Activated T-cell treated with anti-CD3 and anti-CD28 coated beads, Interleukin-2, amount 50 U/mL, for 72 hours (primary cell): ENCODE results near the gene RIPK4. TPM values are rescaled to one million over a fixed set of nuclear protein-coding genes. Genes with fewer than 3 reads are reported as not detected.

ENCODE experiments used
- ATAC-seq, 2 donors: fragments of 150-1000 bp; cut with Tn5 transposase; replicated peaks in 1 of 2; 2 replicates each; pipeline ENCODE4 v1.10.0; 2021; ENCODE audit warnings: moderate library complexity in 2 of 2, mild to moderate bottlenecking in 1 of 2
- DNase-seq, 2 donors: peaks; one replicate each; pipeline ENCODE4 v3.0.0; 2021 to 2022; ENCODE audit warnings: mixed read lengths in 1 of 2
- H3K27ac Mint-ChIP-seq: one replicate; pipeline ENCODE4 v1.8.0; 2022; ENCODE audit warnings: mild to moderate bottlenecking, moderate library complexity, mixed read lengths
- H3K27me3 Mint-ChIP-seq: one replicate; pipeline ENCODE4 v1.8.0; 2022; ENCODE audit warnings: low read depth, mixed read lengths
- H3K36me3 Mint-ChIP-seq, 2 donors: one replicate each; pipeline ENCODE4 v1.8.0; 2022; ENCODE audit warnings: mixed read lengths in 2 of 2, mild to moderate bottlenecking in 1 of 2; ENCODE audit not compliant: insufficient read depth in 2 of 2
- H3K4me1 Mint-ChIP-seq: one replicate; pipeline ENCODE4 v1.8.0; 2022; ENCODE audit warnings: low read depth, mixed read lengths
- H3K4me3 Mint-ChIP-seq, 2 donors: one replicate each; pipeline ENCODE4 v1.8.0; 2022; ENCODE audit warnings: mild to moderate bottlenecking in 2 of 2, mixed read lengths in 2 of 2, moderate library complexity in 2 of 2
- H3K9me3 Mint-ChIP-seq, 2 donors: one replicate each; pipeline ENCODE4 v1.8.0; 2022; ENCODE audit warnings: mixed read lengths in 2 of 2
- total RNA-seq, 2 donors: library from RNA; stranded (reverse); gene quantifications; one replicate each; pipeline ENCODE4 v1.2.3, GENCODE V29; 2022

Gene RIPK4
- total RNA-seq, 2 donors from 2014 or later, result 0.46 to 0.60 TPM

DNA sequence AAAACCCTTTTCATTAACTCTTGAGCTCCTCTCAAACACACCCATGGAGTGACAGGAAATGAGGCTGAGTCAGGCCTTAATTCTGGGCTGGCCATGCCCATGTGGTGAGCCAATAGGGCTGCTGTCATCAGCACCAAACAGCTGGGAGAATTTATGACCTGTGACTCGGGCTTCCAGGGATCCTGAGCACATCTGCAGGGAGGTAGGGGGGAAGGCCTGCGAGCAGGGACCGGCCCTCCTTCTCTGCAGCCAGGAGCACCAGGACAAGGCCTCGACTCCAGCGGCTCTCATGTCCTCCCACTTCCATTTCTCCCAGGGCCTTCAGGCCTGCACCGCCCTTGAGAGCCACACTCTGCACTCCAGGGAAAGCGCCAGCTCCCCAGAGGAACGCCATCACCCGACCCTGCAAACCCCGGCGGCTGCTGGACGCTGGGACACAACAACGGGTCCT is 14.6 kb downstream of the RIPK4 start:
- H3K9me3 Mint-ChIP-seq, result no peaks in the 10 kb centered on the region
- ATAC-seq (no peak), DNase-seq (no peak)
- no peaks in the 10 kb centered on the region for H3K36me3 Mint-ChIP-seq
- H3K27me3 Mint-ChIP-seq, result no peaks in the 10 kb centered on the region
- no peak overlapping the region for H3K27ac Mint-ChIP-seq
- no peak overlapping the region for H3K4me3 Mint-ChIP-seq
- peaks cover 16% of the 10 kb centered on the region for H3K4me1 Mint-ChIP-seq

- no peaks in the 10 kb centered on the region for H3K9me3 Mint-ChIP-seq
- peaks cover 16% of the 10 kb centered on the region for H3K4me1 Mint-ChIP-seq
- H3K27ac Mint-ChIP-seq, result no peak overlapping the region
- ATAC-seq, result no peak
- no peaks in the 10 kb centered on the region for H3K27me3 Mint-ChIP-seq
- no peak for DNase-seq
- H3K36me3 Mint-ChIP-seq, result no peaks in the 10 kb centered on the region
- no peak overlapping the region for H3K4me3 Mint-ChIP-seq
These were observed 15.2 kb downstream of the RIPK4 start for GRCh38 chr21:41751611-41752011.

DNA sequence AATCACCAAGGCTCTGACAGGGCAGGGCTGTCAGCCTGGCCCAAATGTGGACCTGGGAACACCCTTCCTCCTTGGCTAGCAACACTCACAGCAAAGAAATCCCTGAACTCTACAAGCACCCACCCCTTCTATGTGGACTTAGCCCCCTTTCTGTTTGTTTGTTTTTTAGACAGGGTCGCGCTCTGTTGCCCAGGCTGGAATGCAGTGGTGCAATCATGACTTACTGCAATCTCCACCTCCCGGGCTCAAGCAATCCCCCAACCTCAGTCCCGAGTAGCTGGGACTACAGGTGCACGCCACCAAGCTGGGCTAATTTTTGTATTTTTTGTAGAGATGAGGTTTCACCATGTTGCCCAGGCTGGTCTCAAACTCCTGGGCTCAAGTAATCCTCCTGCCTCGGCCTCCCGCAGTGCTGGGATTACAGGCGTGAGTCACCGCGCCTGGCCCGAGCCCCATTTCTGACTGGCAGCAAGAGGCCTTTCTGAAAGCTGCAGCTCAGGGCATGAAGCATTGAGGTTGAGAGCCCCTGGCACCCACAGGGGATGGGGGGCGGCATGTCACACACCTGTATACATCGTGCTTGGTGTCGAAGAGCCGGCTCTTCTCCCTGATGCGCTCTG is 16.2 kb downstream of the RIPK4 start:
- no peaks in the 10 kb centered on the region for H3K27me3 Mint-ChIP-seq
- ATAC-seq, result no peak
- no peaks in the 10 kb centered on the region for H3K36me3 Mint-ChIP-seq
- H3K4me1 Mint-ChIP-seq, result peaks cover 9% of the 10 kb centered on the region
- no peak overlapping the region for H3K27ac Mint-ChIP-seq
- no peaks in the 10 kb centered on the region for H3K9me3 Mint-ChIP-seq
- H3K4me3 Mint-ChIP-seq, result no peak overlapping the region
- no peak for DNase-seq

DNA sequence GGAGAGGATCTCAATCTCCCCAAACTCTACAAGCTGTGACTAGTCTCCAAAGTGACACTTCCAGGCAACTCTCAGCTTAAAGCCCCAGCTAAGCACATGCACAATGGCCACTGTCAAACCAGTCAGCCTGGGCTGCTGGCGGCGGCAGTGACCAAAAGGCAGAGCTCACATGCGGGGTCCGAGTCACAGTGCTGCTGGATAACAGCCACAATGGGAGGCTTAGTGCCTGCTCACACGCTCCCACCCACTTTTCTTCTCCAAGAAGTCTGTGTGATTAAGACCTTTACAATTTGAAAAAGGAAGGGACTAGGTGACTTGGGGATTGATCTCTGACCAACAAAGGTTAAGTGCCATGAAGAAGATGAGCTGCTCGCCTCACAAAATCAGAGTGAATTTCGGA is 16.8 kb downstream of the RIPK4 start:
- Mint-ChIP-seq H3K36me3 (no peaks in the 10 kb centered on the region), H3K27me3 (no peaks in the 10 kb centered on the region), H3K27ac (no peak overlapping the region), H3K9me3 (no peaks in the 10 kb centered on the region), H3K4me3 (no peak overlapping the region), H3K4me1 (peaks cover 9% of the 10 kb centered on the region)
- DNase-seq (no peak), ATAC-seq (no peak)

DNA sequence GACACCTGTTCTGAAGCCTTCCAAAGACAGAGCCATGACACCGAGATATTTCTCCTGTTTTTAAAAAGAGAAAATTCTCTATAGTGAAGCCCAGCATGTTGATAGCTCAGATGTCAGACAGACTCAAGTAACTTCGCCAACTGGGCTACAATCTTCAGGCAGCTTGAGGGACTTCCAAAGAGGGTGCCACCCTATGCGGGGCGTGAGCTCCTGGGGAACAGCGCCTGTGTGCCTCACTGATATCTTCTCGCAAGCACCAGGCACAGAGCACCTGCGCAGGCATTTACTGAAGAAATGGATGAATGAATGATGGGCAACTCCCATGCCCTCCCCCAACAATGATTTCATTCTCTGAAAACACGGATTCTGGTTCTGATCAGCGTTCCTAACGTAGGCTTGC is 17.6 kb downstream of the RIPK4 start:
- Mint-ChIP-seq H3K36me3 (no peaks in the 10 kb centered on the region), H3K27me3 (no peaks in the 10 kb centered on the region), H3K4me1 (peaks cover 9% of the 10 kb centered on the region), H3K4me3 (no peak overlapping the region), H3K9me3 (no peaks in the 10 kb centered on the region), H3K27ac (no peak overlapping the region)
- ATAC-seq, result no peak
- no peak for DNase-seq

DNA sequence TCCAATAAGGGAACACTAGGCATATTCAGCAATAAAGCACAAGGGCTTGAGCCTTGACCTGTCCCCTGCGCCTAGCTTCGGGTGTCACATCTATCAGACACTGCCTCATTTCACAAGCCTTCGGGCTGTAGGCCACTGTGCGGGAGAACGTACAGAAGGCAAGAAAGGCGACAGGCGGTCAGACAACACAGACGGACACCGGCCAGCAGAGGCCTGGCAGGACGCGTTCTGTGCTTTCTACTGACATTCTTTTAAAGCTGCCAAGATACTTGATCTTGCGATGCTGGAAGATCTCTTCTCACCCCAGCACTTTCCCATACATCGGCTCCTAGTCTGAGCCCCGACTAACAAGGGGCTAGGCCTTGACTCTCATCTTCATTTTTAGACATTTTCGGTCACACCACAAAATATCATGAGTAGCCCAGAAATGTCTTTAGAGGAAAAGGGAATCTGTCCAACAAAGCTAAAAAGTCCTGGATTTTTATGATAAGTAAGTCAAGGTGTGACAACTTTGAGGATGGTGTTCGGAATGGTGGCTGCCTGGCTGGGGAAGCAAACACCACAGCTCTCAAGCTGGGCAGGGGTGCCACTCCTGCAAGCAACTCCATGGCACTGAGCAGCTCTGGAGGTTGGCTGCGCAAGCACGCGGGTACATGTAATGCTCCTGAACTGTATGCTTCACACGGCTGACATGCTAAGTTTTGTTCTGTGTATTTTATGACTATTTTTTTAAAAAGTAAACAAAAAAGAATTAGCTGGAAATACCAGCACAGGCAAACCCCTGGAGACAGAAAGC is 18.7 kb downstream of the RIPK4 start:
- Mint-ChIP-seq H3K4me3 (no peak overlapping the region), H3K27me3 (no peaks in the 10 kb centered on the region), H3K27ac (no peak overlapping the region), H3K4me1 (peaks cover 9% of the 10 kb centered on the region), H3K36me3 (no peaks in the 10 kb centered on the region), H3K9me3 (no peaks in the 10 kb centered on the region)
- DNase-seq (no peak), ATAC-seq (no peak)

DNA sequence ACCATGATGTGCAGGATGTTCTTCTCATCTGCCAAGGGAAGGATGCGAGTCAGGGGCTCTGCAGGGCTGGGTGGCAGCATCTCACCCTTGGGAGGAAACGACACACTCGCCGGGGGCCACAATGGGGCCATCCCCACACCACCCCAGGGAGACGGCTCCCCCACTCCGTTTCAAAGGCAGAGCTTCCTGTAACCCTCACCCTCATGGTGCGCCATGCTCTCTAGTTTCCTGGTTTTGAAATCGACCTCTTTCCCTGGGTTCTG is 20.2 kb downstream of the RIPK4 start:
- Mint-ChIP-seq H3K4me1 (no peaks in the 10 kb centered on the region), H3K27me3 (no peaks in the 10 kb centered on the region), H3K27ac (no peak overlapping the region), H3K9me3 (no peaks in the 10 kb centered on the region), H3K4me3 (no peak overlapping the region), H3K36me3 (no peaks in the 10 kb centered on the region)
- DNase-seq, result no peak
- no peak for ATAC-seq

- Mint-ChIP-seq H3K27me3 (no peaks in the 10 kb centered on the region), H3K9me3 (no peaks in the 10 kb centered on the region), H3K36me3 (no peaks in the 10 kb centered on the region), H3K27ac (no peak overlapping the region), H3K4me1 (no peaks in the 10 kb centered on the region), H3K4me3 (no peak overlapping the region)
- ATAC-seq (no peak), DNase-seq (no peak)
These were observed 20.7 kb downstream of the RIPK4 start for GRCh38 chr21:41745971-41746743.

DNA sequence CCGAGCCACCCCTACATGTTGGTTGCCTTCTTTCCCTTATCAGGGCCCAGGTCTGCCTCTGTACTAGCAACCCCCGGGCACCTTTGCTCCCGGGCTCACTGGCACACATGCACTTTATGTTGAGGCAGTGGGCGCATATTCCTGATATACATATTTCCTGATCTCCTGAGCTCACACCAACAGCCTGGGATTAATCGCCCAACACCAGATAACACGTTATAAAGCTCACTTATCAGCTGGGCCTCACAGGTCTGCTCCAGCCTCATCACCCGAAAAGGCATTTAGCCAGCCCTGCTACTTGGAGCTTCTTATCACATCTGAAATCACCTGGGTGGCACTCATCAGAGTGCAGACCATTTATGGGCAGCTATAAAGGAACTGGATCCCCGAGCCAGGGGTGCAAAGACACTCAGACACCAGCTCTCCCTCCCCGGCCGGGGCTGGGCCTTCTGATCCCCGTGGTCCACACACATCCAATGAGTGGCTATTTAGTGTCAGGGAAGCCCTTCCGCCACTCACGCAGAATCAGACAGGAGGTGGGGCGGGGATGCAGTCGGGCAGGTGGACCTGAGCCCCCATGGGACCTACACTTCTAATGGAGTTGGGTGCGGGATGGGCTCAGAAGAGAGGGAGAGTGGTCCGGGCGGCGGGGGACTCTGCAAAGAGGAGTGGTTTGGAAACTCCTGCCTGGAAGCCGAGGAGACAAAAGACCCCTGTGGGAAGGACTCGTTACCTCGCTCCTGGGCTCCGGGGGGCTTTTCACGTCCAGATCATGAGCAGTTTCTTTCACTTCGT is 21.6 kb downstream of the RIPK4 start:
- Mint-ChIP-seq H3K36me3 (no peaks in the 10 kb centered on the region), H3K9me3 (no peaks in the 10 kb centered on the region), H3K27ac (no peak overlapping the region), H3K4me1 (no peaks in the 10 kb centered on the region), H3K4me3 (no peak overlapping the region), H3K27me3 (no peaks in the 10 kb centered on the region)
- DNase-seq, result no peak
- ATAC-seq, result no peak

DNA sequence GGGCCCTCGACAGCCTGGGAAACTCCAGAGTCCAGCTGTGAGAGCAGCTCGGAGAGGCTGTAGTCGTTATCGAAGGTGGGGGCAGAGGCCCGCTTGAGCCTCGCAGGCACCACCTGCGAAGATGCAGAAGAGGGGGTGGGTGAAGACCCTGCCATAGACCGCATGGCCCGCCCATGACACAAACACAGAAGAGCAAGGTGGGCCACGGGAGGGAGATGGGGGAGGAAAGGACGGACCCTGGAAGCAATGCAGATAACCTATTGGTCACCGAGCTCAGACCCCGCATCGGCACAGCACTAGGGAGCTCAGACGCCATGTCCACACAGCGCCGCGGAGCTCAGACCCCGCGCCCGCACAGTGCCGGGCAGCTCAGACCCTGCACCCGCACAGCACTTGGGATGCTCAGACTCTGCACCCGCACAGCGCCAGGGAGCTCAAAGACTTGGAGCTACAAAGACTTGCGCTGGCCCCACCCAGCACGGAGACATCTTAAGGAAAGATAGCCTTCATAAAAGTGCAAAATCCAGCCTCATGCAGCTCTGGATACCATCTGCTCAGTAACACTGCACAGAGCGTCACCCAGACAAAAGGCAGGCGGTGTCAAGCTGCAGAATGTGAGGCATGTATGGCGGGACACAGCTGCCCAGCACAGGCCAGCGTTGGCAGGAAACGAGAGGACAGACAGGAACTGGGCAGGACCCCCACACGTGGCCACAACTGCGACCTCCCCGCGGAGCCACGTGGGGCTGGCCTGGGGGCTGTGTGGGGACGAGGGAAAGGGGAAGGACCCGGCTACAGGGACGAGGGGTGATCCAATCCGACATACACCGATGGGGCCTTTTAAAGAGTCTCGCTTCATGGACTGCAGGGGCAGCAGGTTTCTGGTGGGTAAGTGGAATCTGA is 22.6 kb downstream of the RIPK4 start:
- Mint-ChIP-seq H3K27me3 (no peaks in the 10 kb centered on the region), H3K4me1 (no peaks in the 10 kb centered on the region), H3K9me3 (no peaks in the 10 kb centered on the region), H3K27ac (no peak overlapping the region), H3K4me3 (no peak overlapping the region), H3K36me3 (no peaks in the 10 kb centered on the region)
- DNase-seq (no peak), ATAC-seq (no peak)

DNA sequence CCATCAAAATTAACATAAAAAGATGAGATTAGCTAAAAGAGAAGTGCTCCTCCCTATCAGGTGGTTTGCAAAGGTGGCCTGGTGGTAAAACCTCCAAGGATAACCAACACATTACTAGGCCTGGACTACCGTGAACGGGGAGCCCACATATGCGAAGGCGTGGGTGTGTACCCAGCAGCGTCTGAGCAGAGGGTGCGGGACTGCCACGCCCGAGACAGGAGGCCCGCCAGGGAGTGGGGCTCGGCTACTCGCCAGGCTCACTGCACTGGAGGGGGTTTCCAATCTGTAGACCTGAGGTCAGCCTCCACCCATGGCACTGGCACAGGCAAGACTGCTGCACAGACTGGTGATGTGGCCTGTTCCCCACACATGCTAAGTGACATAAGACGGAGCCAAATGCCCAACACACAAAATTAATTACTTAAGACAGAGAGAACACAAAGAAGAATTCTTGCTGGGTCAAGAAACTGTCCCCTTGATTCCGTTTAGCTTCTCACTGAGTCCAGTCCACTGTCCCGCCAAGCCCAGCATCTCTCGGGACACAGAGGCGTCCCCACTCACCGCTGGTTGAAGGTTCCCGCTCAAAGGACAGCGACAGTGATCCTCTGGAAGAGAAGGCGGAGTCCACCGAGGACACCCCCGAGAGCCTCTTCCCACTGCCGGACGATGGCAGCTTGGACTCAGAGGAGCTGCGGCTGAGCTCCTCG is 23.4 kb downstream of the RIPK4 start:
- DNase-seq (no peak), ATAC-seq (no peak)
- Mint-ChIP-seq H3K9me3 (no peaks in the 10 kb centered on the region), H3K4me1 (no peaks in the 10 kb centered on the region), H3K4me3 (no peak overlapping the region), H3K27me3 (no peaks in the 10 kb centered on the region), H3K27ac (no peak overlapping the region), H3K36me3 (no peaks in the 10 kb centered on the region)
